GM08714 (cell line): ENCODE measurements around the gene VMP1.

Experiments used
- H3K4me3 ChIP-seq: fragments of 200-500 bp; sonication (Bioruptor generic); 2 replicates; pipeline ENCODE4 v1.5.1; 2014; ENCODE audit warnings: mild to moderate bottlenecking, low read length, inconsistent platforms
- ZNF274 ChIP-seq: IDR thresholded peaks from 2 replicates; pipeline ENCODE4 v1.6.1; 2012; ENCODE audit warnings: mild to moderate bottlenecking, low read depth, low read length

Gene VMP1

GRCh38 chr17:59695945-59696681, 11.3 kb upstream of the VMP1 start:
- no peak for TF ChIP-seq ZNF274
- H3K4me3 ChIP-seq, result no peak overlapping the region

DNA sequence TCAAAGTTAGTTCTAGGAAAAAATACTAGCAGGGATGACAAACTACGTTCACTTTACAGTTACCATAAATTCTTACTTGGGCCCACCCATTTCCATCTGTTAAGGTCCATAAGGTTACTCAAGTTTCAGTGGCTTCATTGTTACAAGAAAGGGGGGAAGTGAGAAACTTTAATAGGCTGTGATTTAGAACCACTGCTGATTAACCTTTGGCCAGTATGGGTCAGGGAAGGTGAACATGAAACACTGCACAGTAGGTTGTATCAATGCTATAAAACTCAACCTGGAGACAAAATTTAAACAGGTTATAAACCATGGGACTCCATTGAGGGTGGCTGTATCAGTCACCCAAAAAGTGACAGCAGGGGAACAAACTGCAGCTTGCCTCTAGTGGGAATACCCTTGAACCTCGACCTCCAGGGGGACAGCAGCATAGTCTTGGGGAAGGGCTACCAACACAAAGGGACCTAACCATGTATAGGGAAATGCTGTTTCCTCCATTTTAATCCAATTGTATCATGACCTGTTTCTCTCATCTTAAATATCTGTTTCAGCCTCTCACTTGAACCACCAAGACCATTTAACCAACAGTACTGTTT, 10.7 kb upstream of the VMP1 start:
- H3K4me3 ChIP-seq, result no peak overlapping the region
- no peak for TF ChIP-seq ZNF274

- no peak for TF ChIP-seq ZNF274
- no peak overlapping the region for H3K4me3 ChIP-seq
Measured at GRCh38 chr17:59698143-59698542, 9.3 kb upstream of the VMP1 start.

GRCh38 chr17:59699218-59699617, 8.2 kb upstream of the VMP1 start:
- no peak for TF ChIP-seq ZNF274
- no peak overlapping the region for H3K4me3 ChIP-seq

GRCh38 chr17:59699786-59700185, 7.7 kb upstream of the VMP1 start:
- H3K4me3 ChIP-seq, result no peak overlapping the region
- no peak for TF ChIP-seq ZNF274

DNA sequence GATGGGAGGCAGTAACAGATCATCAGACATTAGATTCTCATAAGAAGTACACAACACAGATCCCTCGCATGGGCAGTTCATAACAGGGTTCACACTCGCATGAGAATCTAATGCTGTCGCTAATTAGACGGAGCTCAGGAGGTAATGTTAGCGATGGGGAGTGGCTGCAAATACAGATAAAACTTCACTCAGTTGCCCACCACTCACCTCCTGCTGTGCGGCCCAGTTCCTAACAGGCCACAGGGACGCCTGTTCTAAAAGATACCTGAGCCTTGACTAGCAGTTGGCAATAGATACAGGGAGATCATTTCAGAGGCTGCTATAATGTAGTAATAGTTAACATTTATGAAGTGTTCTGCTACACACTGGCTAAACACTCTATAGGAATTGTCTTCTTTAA, 5.2 kb upstream of the VMP1 start:
- TF ChIP-seq ZNF274, result no peak
- H3K4me3 ChIP-seq, result no peak overlapping the region

DNA sequence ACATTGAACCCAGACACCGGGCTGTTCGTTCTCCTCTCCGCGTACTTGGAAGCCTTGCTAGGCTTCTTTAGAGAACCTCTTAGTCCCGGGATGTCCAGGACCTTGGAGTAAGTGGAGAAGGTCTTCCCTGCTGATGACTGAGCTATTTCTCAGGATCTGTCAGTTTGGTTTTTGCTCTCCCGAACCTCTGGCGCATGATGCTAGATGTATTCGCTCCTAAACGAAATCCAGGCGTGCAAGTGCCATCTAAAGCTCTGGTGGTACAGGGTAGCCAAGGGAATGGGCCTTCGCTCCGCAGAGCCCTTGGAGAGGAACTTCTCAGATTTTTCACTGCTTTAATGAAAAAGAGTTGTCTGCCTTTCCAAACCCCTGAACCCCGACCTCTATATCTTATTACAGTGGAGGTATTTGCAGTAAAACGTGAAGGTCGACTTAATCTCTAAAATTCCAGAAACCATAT, 547 bp downstream of the VMP1 start:
- H3K4me3 ChIP-seq, result peak overlapping the region; percentile 76
- TF ChIP-seq ZNF274, result no peak

- no peak overlapping the region for H3K4me3 ChIP-seq
- TF ChIP-seq ZNF274, result no peak
Measured at GRCh38 chr17:59711936-59712335, 4.5 kb downstream of the VMP1 start.

GRCh38 chr17:59712862-59713261, 5.4 kb downstream of the VMP1 start:
- no peak for TF ChIP-seq ZNF274
- no peak overlapping the region for H3K4me3 ChIP-seq

DNA sequence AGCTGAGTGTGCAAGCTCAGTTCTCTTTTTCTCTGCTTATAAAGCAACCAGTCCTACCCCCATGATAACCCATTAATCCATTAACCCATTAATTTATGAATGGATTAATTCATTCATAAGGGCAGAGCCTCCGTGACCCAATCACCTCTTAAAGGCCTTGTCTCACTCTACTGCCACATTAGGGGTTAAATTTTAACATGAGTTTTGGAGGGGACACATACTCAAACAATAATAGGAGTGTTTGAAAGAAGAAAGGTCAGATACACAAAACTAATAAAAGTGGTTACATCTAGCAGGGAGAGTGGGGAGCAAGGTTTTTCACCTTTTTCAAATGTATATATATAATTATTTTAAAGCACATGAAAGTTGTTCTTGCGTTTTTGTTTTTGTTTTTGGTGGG, 6.8 kb downstream of the VMP1 start:
- H3K4me3 ChIP-seq, result no peak overlapping the region
- TF ChIP-seq ZNF274, result no peak

DNA sequence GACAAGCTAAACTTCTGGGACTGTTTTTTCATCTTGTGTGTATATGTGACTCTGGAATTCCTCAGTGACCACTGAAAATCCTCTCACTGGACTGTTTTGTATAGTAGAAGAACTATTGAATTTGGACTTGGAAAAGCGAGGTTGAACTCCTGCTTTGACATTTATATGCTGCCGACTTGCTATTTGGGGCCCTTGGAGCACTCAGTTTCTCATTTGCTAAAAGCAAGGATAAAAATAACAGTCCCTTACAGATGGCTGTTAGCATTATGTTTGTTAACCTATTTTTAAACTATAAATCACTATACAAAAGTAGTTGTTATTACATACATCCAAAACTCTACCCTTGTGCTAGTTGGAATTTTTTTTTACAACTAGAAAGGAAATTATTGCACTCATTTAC, 9.0 kb downstream of the VMP1 start:
- no peak for TF ChIP-seq ZNF274
- H3K4me3 ChIP-seq, result no peak overlapping the region

DNA sequence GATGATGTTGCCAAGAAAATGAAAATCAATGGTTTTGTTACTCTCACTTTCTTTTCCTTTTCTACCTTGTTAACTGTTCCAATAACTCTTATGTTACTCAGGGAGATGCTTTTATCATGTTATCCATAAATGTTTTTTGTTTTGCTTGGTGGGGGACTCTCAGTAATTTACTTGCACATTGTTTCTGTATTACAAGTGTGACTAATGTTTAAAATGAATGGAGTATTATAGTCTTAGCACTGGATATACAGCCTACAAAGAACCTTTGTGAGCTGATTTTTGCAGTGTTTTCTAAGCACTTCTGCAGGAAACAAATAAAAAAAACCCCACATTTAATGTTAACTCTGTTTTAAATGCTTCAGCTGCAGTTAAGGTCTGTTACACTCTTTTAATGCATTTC, 12.1 kb downstream of the VMP1 start:
- no peak overlapping the region for H3K4me3 ChIP-seq
- TF ChIP-seq ZNF274, result no peak

GRCh38 chr17:59722623-59723022, 15.2 kb downstream of the VMP1 start:
- TF ChIP-seq ZNF274, result no peak
- H3K4me3 ChIP-seq, result no peak overlapping the region

GRCh38 chr17:59723041-59723440, 15.6 kb downstream of the VMP1 start:
- H3K4me3 ChIP-seq, result no peak overlapping the region
- TF ChIP-seq ZNF274, result no peak

DNA sequence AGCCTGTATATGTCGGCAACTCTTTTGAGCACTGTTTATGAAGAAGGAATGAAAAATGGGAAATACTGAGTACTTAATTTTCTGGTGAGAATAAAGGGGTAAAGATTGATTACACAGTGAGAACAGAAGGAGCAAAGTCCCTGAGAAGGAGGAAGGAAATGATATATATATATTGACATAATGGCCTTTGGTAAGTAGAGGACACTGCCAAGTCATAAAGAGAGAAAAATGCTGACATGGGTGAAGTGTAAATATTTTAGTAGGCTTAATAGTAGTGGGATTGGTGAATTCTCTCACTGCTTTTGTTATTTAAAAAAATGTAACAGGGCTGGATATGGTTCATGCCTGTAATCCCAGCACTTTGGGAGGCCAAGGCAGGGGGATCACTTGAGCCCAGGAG, 16.2 kb downstream of the VMP1 start:
- no peak for TF ChIP-seq ZNF274

More for the DNA sequence above, 16.2 kb downstream of the VMP1 start:
- no peak overlapping the region for H3K4me3 ChIP-seq
